ENCODE data around the gene GPR155.

Gene GPR155

DNA sequence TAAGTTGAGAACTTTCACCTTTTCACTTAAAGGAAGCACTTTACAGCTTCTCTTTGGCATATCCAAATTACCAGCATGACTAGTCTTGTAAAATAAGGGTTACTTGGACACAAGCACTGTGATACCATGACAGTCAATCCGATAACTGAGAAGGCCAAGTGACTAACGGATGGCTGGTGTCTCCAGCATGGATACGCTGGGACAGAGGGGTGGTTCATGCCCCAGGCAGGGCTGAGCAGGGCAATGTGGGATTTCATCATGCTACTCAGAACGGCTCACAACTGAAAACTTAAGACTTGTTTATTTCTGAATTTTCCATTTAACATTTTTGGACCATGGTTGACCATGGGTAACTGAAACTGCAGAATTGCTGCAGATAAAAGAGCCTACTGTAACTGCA is 43.1 kb upstream of the GPR155 start:
- Histone ChIP-seq H3K27me3 (ENCODE audit: insufficient read depth, low read length, poor library complexity, severe bottlenecking) (no peaks in the 10 kb centered on the region), H3K4me3 (ENCODE audit: low read length, poor library complexity, severe bottlenecking) (no peak overlapping the region), H3F3A (ENCODE audit: low read depth) (no peaks in the 10 kb centered on the region), H4K20me1 (ENCODE audit: insufficient read depth, low read length, poor library complexity, severe bottlenecking) (no peaks in the 10 kb centered on the region), H3K4me2 (ENCODE audit: low read depth, low read length, poor library complexity, severe bottlenecking) (no peak overlapping the region), H3K9ac (ENCODE audit: low read depth, low read length, poor library complexity, severe bottlenecking) (no peak overlapping the region), H2AFZ (ENCODE audit: low read length) (no peak overlapping the region), H3K9me3 (ENCODE audit: insufficient read depth, low read depth, low read length) (no peaks in the 10 kb centered on the region), H3K9me2 (replicated peaks; ENCODE audit: low read depth, low read length) (no peaks in the 10 kb centered on the region), H3K36me3 (ENCODE audit: insufficient read depth, low read length) (no peaks in the 10 kb centered on the region), H3K79me2 (ENCODE audit: insufficient read depth, low read length) (no peaks in the 10 kb centered on the region), H3K4me1 (ENCODE audit: insufficient read depth, low read length, poor library complexity, severe bottlenecking) (no peaks in the 10 kb centered on the region)
- no peak for TF ChIP-seq EZH2phosphoT487 (IDR thresholded peaks at IDR 0.05; ENCODE audit: borderline replicate concordance)
- TF ChIP-seq, protein P1, sequence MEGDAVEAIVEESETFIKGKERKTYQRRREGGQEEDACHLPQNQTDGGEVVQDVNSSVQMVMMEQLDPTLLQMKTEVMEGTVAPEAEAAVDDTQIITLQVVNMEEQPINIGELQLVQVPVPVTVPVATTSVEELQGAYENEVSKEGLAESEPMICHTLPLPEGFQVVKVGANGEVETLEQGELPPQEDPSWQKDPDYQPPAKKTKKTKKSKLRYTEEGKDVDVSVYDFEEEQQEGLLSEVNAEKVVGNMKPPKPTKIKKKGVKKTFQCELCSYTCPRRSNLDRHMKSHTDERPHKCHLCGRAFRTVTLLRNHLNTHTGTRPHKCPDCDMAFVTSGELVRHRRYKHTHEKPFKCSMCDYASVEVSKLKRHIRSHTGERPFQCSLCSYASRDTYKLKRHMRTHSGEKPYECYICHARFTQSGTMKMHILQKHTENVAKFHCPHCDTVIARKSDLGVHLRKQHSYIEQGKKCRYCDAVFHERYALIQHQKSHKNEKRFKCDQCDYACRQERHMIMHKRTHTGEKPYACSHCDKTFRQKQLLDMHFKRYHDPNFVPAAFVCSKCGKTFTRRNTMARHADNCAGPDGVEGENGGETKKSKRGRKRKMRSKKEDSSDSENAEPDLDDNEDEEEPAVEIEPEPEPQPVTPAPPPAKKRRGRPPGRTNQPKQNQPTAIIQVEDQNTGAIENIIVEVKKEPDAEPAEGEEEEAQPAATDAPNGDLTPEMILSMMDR (conservative IDR thresholded peaks at IDR 0.05; ENCODE audit: low read length), result no peak

DNA sequence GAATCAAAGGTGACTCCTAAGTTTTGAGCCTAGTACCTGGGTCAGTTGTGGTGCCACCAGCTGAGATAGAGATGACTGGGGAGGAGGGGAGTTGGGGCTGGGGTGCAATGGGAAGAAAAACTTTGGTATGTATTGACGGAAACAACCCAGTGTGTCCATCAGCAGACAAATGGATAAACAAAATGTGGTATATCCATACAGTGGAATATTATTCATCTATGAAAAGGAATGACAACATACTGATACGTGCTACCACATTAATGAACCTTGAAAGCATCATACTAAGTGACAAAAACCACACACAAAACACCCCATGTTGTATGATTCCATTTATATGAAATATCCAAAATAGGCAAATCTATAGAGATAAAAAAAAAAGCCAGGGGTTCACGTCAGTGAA is 41.1 kb upstream of the GPR155 start:
- Histone ChIP-seq H3K4me2 (ENCODE audit: low read depth, low read length, poor library complexity, severe bottlenecking) (no peak overlapping the region), H3K4me1 (ENCODE audit: insufficient read depth, low read length, poor library complexity, severe bottlenecking) (no peaks in the 10 kb centered on the region), H2AFZ (ENCODE audit: low read length) (no peak overlapping the region), H3K9me2 (replicated peaks; ENCODE audit: low read depth, low read length) (no peaks in the 10 kb centered on the region), H3K4me3 (ENCODE audit: low read length, poor library complexity, severe bottlenecking) (no peak overlapping the region), H3K36me3 (ENCODE audit: insufficient read depth, low read length) (no peaks in the 10 kb centered on the region), H3K27me3 (ENCODE audit: insufficient read depth, low read length, poor library complexity, severe bottlenecking) (no peaks in the 10 kb centered on the region), H3F3A (ENCODE audit: low read depth) (no peaks in the 10 kb centered on the region), H3K79me2 (ENCODE audit: insufficient read depth, low read length) (no peaks in the 10 kb centered on the region), H3K9ac (ENCODE audit: low read depth, low read length, poor library complexity, severe bottlenecking) (no peak overlapping the region), H3K9me3 (ENCODE audit: insufficient read depth, low read depth, low read length) (no peaks in the 10 kb centered on the region), H4K20me1 (ENCODE audit: insufficient read depth, low read length, poor library complexity, severe bottlenecking) (no peaks in the 10 kb centered on the region)
- TF ChIP-seq, protein P1 (conservative IDR thresholded peaks at IDR 0.05; ENCODE audit: low read length), result no peak
- no peak for TF ChIP-seq EZH2phosphoT487 (IDR thresholded peaks at IDR 0.05; ENCODE audit: borderline replicate concordance)

DNA sequence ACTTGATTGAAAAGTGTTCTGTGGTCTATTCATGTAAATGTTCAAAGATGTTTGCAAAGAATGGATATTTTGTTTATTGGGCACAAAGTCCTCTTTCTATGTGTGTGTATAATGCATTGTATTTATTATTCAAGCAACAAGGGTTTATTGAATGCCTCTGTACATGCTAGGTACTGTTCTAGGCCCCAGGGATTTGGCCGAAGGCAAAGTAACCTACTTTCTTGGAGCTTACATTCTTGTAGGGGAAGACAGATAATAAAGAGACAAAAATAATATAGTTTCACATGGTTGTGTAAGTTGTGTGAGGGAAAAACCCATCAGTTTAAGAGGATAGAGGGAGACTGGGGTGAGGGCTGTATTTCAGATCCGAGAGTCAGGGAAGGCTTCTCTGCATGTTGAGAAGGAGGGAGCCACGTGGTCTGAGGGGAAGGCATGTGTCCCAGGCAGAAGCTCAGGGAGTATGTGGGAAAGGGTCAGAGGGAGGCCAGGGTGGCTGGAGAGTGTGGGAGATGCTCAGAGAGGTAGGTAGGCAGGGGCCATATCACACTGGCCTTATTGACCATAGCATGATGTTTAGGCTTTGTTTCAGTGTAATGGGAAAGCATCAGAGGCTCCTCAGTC is 40.4 kb upstream of the GPR155 start:
- H3K9me3 ChIP-seq (ENCODE audit: insufficient read depth, low read depth, low read length), result no peaks in the 10 kb centered on the region
- no peak overlapping the region for H3K4me2 ChIP-seq (ENCODE audit: low read depth, low read length, poor library complexity, severe bottlenecking)
- H3K9ac ChIP-seq (ENCODE audit: low read depth, low read length, poor library complexity, severe bottlenecking), result no peak overlapping the region

More for the DNA sequence above, 40.4 kb upstream of the GPR155 start:
- Histone ChIP-seq H3F3A (ENCODE audit: low read depth) (no peaks in the 10 kb centered on the region), H3K79me2 (ENCODE audit: insufficient read depth, low read length) (no peaks in the 10 kb centered on the region), H3K27me3 (ENCODE audit: insufficient read depth, low read length, poor library complexity, severe bottlenecking) (no peaks in the 10 kb centered on the region), H3K4me1 (ENCODE audit: insufficient read depth, low read length, poor library complexity, severe bottlenecking) (no peaks in the 10 kb centered on the region), H2AFZ (ENCODE audit: low read length) (no peak overlapping the region), H3K9me2 (replicated peaks; ENCODE audit: low read depth, low read length) (no peaks in the 10 kb centered on the region), H4K20me1 (ENCODE audit: insufficient read depth, low read length, poor library complexity, severe bottlenecking) (no peaks in the 10 kb centered on the region), H3K36me3 (ENCODE audit: insufficient read depth, low read length) (no peaks in the 10 kb centered on the region), H3K4me3 (ENCODE audit: low read length, poor library complexity, severe bottlenecking) (no peak overlapping the region)
- TF ChIP-seq, protein P1 (conservative IDR thresholded peaks at IDR 0.05; ENCODE audit: low read length), result no peak
- no peak for TF ChIP-seq EZH2phosphoT487 (IDR thresholded peaks at IDR 0.05; ENCODE audit: borderline replicate concordance)

All from Loucy (cell line).